Muscle of leg (tissue), 11 donors: Measurements from ENCODE around the gene CTTNBP2. TPM values are rescaled to one million over a fixed set of nuclear protein-coding genes. Genes with fewer than 3 reads are reported as not detected.

Experiments used
- DNase-seq: peaks from one replicate; pipeline ENCODE4 v3.0.0; 2013
- H3K27ac ChIP-seq: one replicate; pipeline ENCODE4 v1.5.1; 2013; ENCODE audit warnings: mild to moderate bottlenecking, low read length, control low read depth
- H3K27me3 ChIP-seq: one replicate; pipeline ENCODE4 v1.6.1; 2013; ENCODE audit warnings: low read length; ENCODE audit not compliant: control insufficient read depth, insufficient read depth
- H3K36me3 ChIP-seq: one replicate; pipeline ENCODE4 v1.6.1; 2013; ENCODE audit warnings: low read length; ENCODE audit not compliant: control insufficient read depth, insufficient read depth
- H3K4me1 ChIP-seq: one replicate; pipeline ENCODE4 v1.6.1; 2013; ENCODE audit warnings: low read length; ENCODE audit not compliant: control insufficient read depth, insufficient read depth
- H3K4me3 ChIP-seq: one replicate; pipeline ENCODE4 v1.5.1; 2013; ENCODE audit warnings: low read length, control low read depth
- H3K9me3 ChIP-seq: replicated peaks from 2 replicates; pipeline ENCODE4 v1.6.1; 2013; ENCODE audit warnings: low read depth, low read length; ENCODE audit not compliant: control insufficient read depth
- WGBS: methylation state at CpG from one replicate; pipeline ENCODE4 v1.1.5; 2013; ENCODE audit warnings: missing lambda C conversion rate; ENCODE audit not compliant: insufficient coverage; 5-methylcytosine and 5-hydroxymethylcytosine counted together
- polyA plus RNA-seq, 8 donors: library from polyadenylated mRNA; unstranded; fragments of 120-200 nt; gene quantifications; one replicate each; pipeline versions ENCODE4 v1.2.1 to v1.2.3, GENCODE V29; 2013; ENCODE audit warnings: inconsistent platforms in 1 of 8, low replicate concordance in 1 of 8; ENCODE audit not compliant: insufficient read length in 8 of 8, insufficient read depth in 1 of 8
- total RNA-seq: library from RNA; stranded (reverse); fragments of 120-200 nt; gene quantifications from one replicate; pipeline ENCODE4 v1.2.4, GENCODE V29; 2013

Gene CTTNBP2
- total and polyA plus RNA-seq, 9 donors, result 0.71 to 4.3 (median 1.9) TPM

GRCh38 chr7:117682681-117683385 lies 190.4 kb downstream of the CTTNBP2 start:
- H3K36me3 ChIP-seq, result no peaks in the 10 kb centered on the region
- no peak overlapping the region for H3K27ac ChIP-seq
- WGBS, result no CpG with 5 or more reads among the region's 5 CpGs
- no peak overlapping the region for H3K4me3 ChIP-seq
- DNase-seq, result no peak
- no peaks in the 10 kb centered on the region for H3K4me1 ChIP-seq
- no peaks in the 10 kb centered on the region for H3K9me3 ChIP-seq
- H3K27me3 ChIP-seq, result no peaks in the 10 kb centered on the region

DNA sequence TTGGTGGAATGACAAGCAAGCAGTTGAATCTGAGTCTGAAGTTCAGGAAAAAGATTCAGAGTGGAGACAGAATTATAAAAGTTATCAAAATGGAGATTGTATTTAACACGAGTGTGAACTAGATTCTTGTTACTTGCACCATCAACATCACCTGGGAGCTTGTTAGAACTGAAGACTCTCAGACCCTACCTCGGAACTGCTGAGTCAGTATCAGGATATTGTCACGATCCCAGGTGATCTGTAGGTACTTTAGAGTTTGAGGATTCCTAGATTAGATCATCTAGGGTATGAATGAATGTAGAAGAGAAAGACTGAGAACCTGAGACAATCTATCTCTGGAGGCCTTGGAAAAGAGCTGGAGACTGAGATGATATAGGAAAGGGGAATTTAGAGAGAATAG lies 194.1 kb downstream of the CTTNBP2 start:
- Histone ChIP-seq H3K4me1 (no peaks in the 10 kb centered on the region), H3K27me3 (no peaks in the 10 kb centered on the region), H3K9me3 (no peaks in the 10 kb centered on the region), H3K36me3 (no peaks in the 10 kb centered on the region), H3K4me3 (no peak overlapping the region), H3K27ac (no peak overlapping the region)
- no peak for DNase-seq
- WGBS, result 100% methylated on average over 2 of the region's 3 CpGs

DNA sequence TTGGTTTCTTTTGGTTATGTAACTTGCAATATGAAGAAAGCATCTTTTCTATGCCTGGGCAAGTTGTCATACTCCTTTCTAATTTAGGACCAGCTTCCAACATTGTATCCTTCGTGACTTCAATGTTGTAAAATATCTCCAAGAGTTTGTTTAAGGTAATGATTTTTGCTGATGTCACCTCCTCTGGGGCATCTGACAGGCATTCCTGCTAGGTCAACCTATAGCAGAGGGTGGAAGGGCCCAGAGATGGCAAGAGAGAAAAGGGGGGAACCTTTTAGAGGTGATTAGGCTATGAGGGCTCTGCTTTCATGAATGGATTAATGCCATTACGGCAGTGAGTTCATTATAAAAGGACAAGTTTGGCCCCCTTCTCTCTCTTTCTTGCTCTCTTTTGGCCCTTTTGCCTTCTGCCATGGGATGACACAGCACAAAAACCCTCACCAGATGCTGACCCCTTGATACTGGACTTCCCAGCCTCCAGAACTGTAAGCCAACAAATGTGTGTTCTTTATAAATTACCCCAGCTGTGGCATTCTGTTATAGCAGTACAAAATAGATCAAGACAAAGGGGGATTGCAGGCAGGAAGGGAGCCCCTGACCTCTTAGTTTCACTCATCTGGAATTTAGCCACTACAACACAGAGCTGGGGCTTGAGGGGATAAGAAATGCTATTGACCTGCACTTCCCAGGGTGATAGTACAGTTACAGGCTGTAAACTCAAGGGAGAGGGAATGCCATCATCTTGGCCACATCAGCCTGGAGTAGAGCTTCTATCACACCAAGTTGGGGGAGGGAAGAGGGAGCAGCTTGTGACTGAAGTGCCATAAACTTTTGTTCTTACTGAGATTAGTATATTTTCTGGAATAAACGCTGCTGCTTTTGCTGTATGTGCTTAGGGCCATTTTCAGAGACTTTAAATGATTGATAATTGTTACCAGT lies 197.5 kb downstream of the CTTNBP2 start:
- DNase-seq, result no peak
- Histone ChIP-seq H3K4me1 (no peaks in the 10 kb centered on the region), H3K36me3 (no peaks in the 10 kb centered on the region), H3K27me3 (no peaks in the 10 kb centered on the region), H3K4me3 (no peak overlapping the region), H3K27ac (no peak overlapping the region), H3K9me3 (no peaks in the 10 kb centered on the region)
- WGBS, result no CpG with 5 or more reads among the region's 3 CpGs

GRCh38 chr7:117674617-117675016 lies 198.6 kb downstream of the CTTNBP2 start:
- WGBS, result 14% methylated on average over 1 of the region's 3 CpGs
- no peak overlapping the region for H3K27ac ChIP-seq
- DNase-seq, result no peak
- no peaks in the 10 kb centered on the region for H3K36me3 ChIP-seq
- no peaks in the 10 kb centered on the region for H3K9me3 ChIP-seq
- H3K4me3 ChIP-seq, result no peak overlapping the region
- no peaks in the 10 kb centered on the region for H3K27me3 ChIP-seq
- H3K4me1 ChIP-seq, result no peaks in the 10 kb centered on the region

DNA sequence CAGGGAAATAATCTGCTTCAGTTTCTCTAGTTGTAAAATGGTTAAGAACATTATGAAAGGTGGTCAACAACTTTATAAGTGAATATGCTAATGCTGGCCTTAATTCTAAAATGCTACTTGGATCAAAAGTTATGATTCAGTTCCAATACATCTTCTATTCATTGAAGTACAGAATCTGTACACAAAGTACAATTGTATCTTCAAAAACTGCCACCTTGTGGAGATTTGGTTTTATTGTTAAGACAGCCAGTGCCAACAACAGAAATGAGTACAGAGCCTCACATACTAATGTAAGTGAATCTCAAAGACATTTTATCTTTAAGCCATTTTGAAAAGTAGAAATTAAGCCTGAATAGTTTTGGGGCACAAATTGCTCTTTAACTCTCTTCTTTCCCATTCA lies 199.4 kb downstream of the CTTNBP2 start:
- Histone ChIP-seq H3K27ac (no peak overlapping the region), H3K4me1 (no peaks in the 10 kb centered on the region)
- DNase-seq, result peak; percentile 15

GRCh38 chr7:117673367-117673766 lies 199.9 kb downstream of the CTTNBP2 start:
- H3K4me1 ChIP-seq, result no peaks in the 10 kb centered on the region
- no peak overlapping the region for H3K27ac ChIP-seq
- no peaks in the 10 kb centered on the region for H3K36me3 ChIP-seq
- no peaks in the 10 kb centered on the region for H3K27me3 ChIP-seq
- H3K9me3 ChIP-seq, result no peaks in the 10 kb centered on the region
- no peak overlapping the region for H3K4me3 ChIP-seq
- WGBS, result 59% methylated on average over 12 of the region's 14 CpGs
- DNase-seq, result peak; percentile 3

More for the DNA sequence above, 199.4 kb downstream of the CTTNBP2 start:
- no peaks in the 10 kb centered on the region for H3K27me3 ChIP-seq
- H3K9me3 ChIP-seq, result no peaks in the 10 kb centered on the region
- no peaks in the 10 kb centered on the region for H3K36me3 ChIP-seq
- H3K4me3 ChIP-seq, result no peak overlapping the region

GRCh38 chr7:117672453-117672852 lies 200.8 kb downstream of the CTTNBP2 start:
- no peak overlapping the region for H3K4me3 ChIP-seq
- H3K27ac ChIP-seq, result no peak overlapping the region
- no peaks in the 10 kb centered on the region for H3K9me3 ChIP-seq
- no peak for DNase-seq
- no peaks in the 10 kb centered on the region for H3K4me1 ChIP-seq
- WGBS, result no CpG with 5 or more reads among the region's 1 CpG
- no peaks in the 10 kb centered on the region for H3K36me3 ChIP-seq
- no peaks in the 10 kb centered on the region for H3K27me3 ChIP-seq

DNA sequence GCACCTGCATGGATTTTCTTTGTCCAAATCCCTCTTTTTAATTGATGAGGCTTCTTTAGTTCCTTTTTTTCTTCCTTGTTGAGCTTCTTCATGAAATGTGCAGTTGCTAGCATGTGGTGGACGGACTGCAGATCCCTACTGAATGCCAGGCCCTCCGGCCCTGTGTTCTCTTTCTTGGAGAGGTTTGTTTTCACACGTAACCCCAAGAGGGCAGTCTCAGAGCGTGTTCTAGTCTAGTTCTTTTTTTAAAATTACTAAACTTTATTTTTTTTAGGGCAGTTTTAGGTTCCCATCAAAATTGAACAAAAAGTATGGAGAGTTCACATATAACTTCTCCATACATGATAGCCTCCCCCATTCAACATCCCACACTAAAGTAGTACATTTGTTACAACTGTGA lies 203.4 kb downstream of the CTTNBP2 start:
- no peak for DNase-seq
- Histone ChIP-seq H3K36me3 (no peaks in the 10 kb centered on the region), H3K27ac (no peak overlapping the region), H3K4me1 (no peaks in the 10 kb centered on the region), H3K27me3 (no peaks in the 10 kb centered on the region), H3K9me3 (no peaks in the 10 kb centered on the region), H3K4me3 (no peak overlapping the region)
- no CpG with 5 or more reads among the region's 4 CpGs for WGBS

DNA sequence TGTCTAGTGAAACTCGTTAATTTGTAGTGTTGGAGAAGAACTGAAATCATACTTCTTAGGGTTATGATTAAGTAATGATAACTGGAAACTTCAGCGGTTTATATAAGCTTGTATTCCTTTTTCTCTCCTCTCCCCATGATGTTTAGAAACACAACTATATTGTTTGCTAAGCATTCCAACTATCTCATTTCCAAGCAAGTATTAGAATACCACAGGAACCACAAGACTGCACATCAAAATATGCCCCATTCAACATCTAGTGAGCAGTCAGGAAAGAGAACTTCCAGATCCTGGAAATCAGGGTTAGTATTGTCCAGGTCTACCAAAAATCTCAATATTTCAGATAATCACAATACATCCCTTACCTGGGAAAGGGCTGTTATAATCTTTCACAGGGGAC lies 205.8 kb downstream of the CTTNBP2 start:
- DNase-seq, result no peak
- no peaks in the 10 kb centered on the region for H3K9me3 ChIP-seq
- H3K27ac ChIP-seq, result no peak overlapping the region
- no peaks in the 10 kb centered on the region for H3K27me3 ChIP-seq
- no peaks in the 10 kb centered on the region for H3K4me1 ChIP-seq
- no peaks in the 10 kb centered on the region for H3K36me3 ChIP-seq
- H3K4me3 ChIP-seq, result no peak overlapping the region
- no CpG with 5 or more reads among the region's 2 CpGs for WGBS

DNA sequence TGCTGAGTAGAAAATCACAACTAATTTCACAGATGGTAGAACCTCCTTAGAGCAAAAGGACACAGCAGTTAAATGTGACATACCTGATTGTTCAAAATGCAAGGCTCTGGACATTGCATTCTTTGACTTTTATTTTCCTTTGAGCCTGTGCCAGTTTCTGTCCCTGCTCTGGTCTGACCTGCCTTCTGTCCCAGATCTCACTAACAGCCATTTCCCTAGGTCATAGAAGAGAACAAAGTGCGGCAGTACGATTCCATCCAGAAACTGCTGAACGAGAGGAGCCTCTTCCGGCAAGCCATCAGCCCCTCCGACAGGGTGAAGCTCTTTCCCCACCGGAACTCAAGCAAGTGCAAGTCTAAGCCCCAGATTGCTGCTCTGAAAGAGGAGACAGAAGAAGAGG lies 206.6 kb downstream of the CTTNBP2 start:
- Histone ChIP-seq H3K36me3 (no peaks in the 10 kb centered on the region), H3K4me1 (no peaks in the 10 kb centered on the region), H3K9me3 (no peaks in the 10 kb centered on the region), H3K4me3 (no peak overlapping the region), H3K27me3 (no peaks in the 10 kb centered on the region), H3K27ac (no peak overlapping the region)
- 94% methylated on average over 2 of the region's 6 CpGs for WGBS
- DNase-seq, result no peak
